SK-N-DZ (cell line): ENCODE data around the gene TOX2.

Experiments
- DNase-seq: peaks from one replicate; pipeline ENCODE4 v3.0.0-alpha.2; 2015; ENCODE audit warnings: low spot score

The TOX2 gene

GRCh38 chr20:44018942-44019637 lies 104.4 kb downstream of the TOX2 start:
- DNase-seq, result no peak

- DNase-seq, result no peak
Measured at GRCh38 chr20:44019638-44020335, 105.1 kb downstream of the TOX2 start.

- no peak for DNase-seq
Measured at GRCh38 chr20:44020406-44021148, 105.9 kb downstream of the TOX2 start.

- no peak for DNase-seq
Measured at GRCh38 chr20:44021186-44021585, 106.5 kb downstream of the TOX2 start.

- no peak for DNase-seq
Measured at GRCh38 chr20:44021900-44022299, 107.2 kb downstream of the TOX2 start.

- DNase-seq, result no peak
Measured at GRCh38 chr20:44022464-44022863, 107.8 kb downstream of the TOX2 start.

- no peak for DNase-seq
Measured at GRCh38 chr20:44023515-44024371, 109.1 kb downstream of the TOX2 start.

- no peak for DNase-seq
Measured at GRCh38 chr20:44024820-44025580, 110.3 kb downstream of the TOX2 start.

GRCh38 chr20:44025756-44026155 lies 111.1 kb downstream of the TOX2 start:
- DNase-seq, result no peak

- DNase-seq, result no peak
Measured at GRCh38 chr20:44026647-44027342, 112.1 kb downstream of the TOX2 start.

- no peak for DNase-seq
Measured at GRCh38 chr20:44027343-44028002, 112.8 kb downstream of the TOX2 start.

GRCh38 chr20:44028003-44028730 lies 113.5 kb downstream of the TOX2 start:
- DNase-seq, result no peak

- DNase-seq, result no peak
Measured at GRCh38 chr20:44028868-44029847, 114.5 kb downstream of the TOX2 start.

GRCh38 chr20:44029848-44030230 lies 115.2 kb downstream of the TOX2 start:
- no peak for DNase-seq

- DNase-seq, result no peak
Measured at GRCh38 chr20:44030394-44030793, 115.7 kb downstream of the TOX2 start.

GRCh38 chr20:44031001-44031574 lies 116.4 kb downstream of the TOX2 start:
- no peak for DNase-seq

- DNase-seq, result no peak
Measured at GRCh38 chr20:44031781-44032582, 117.3 kb downstream of the TOX2 start.
